Measurements from ENCODE around the gene PHACTR4.
A peak's percentile ranks its signal among the peaks of the same experiment; 100 is the strongest.
"Not testable (repeated sequence)": the region's sequence is repeated elsewhere in the genome, so short reads cannot be mapped to it uniquely, and the experiment has no call there.

Gene PHACTR4

GRCh38 chr1:28371010-28371377, 1.5 kb downstream of the PHACTR4 start:
- ChIA-PET CTCF (interaction anchor here (0.6 to 1.8 kb wide), 3 partner anchors 11 to 132 kb away, joined by 4 to 9 read pairs (median 6); no protein-coding TSS in a partner anchor), POLR2A (interaction anchor here (0.6 to 2.0 kb wide), 3 partner anchors 42 to 266 kb away, joined by 4 to 6 read pairs (median 5); partner anchors contain the start of gene MED18)
- no peak overlapping the region for H3K27ac ChIP-seq (ENCODE audit: extremely low read depth, low read depth, low read length)
- H3K4me1 ChIP-seq (ENCODE audit: control insufficient read depth, insufficient read depth, low read length): peaks cover 17% of the 10 kb centered on the region
- no peak overlapping the region for H3K4me3 ChIP-seq (ENCODE audit: low read depth, low read length)
- peaks cover 0 to 3% of the 10 kb centered on the region in 2 experiments; a peak in 1 of 3 replicates for H3K36me3 ChIP-seq (ENCODE audit: control insufficient read depth in 2 of 2, insufficient read depth in 1 of 2, low read length in 2 of 2)
- H3K9me3 ChIP-seq (ENCODE audit: control insufficient read depth, insufficient read depth, low read depth, low read length): no peaks in the 10 kb centered on the region
- TF ChIP-seq REST (tag by site-specific recombination; IDR thresholded peaks at IDR 0.05): peak; percentile 67
- no peak for TF ChIP-seq CTCF (tag by site-specific recombination; IDR thresholded peaks at IDR 0.05)
- TF ChIP-seq GLI2 (tag by site-specific recombination; IDR thresholded peaks at IDR 0.05; ENCODE audit: borderline replicate concordance, low read depth): no peak
- no peak for TF ChIP-seq ZNF704 (tag by site-specific recombination; IDR thresholded peaks at IDR 0.05)
- no peak for TF ChIP-seq ZBTB1 (tag by site-specific recombination; IDR thresholded peaks at IDR 0.05)
- no peak for TF ChIP-seq EGR2 (tag by site-specific recombination; IDR thresholded peaks at IDR 0.05; ENCODE audit: low read depth)
- TF ChIP-seq, protein P1, sequence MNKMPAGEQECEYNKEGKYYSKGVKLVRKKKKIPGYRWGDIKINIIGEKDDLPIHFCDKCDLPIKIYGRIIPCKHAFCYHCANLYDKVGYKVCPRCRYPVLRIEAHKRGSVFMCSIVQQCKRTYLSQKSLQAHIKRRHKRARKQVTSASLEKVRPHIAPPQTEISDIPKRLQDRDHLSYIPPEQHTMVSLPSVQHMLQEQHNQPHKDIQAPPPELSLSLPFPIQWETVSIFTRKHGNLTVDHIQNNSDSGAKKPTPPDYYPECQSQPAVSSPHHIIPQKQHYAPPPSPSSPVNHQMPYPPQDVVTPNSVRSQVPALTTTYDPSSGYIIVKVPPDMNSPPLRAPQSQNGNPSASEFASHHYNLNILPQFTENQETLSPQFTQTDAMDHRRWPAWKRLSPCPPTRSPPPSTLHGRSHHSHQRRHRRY (tag by site-specific recombination; IDR thresholded peaks at IDR 0.05): no peak

DNA sequence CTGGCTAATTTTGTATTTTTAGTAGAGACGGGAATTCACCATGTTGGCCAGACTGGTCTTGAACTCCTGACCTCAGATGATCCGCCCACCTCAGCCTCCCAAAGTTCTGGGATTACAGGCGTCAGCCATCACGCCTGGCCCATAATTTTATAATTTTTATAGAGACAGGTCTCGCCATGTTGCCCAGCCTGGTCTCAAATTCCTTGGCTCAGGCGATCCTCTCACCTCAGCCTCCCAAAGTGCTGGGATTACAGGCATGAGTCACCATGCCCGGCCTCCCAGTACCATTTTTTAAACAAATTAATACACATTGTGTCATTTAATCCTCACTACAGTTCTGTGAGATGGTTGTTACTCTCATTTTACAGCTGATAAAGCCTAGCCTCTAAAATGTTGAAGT, 3.9 kb downstream of the PHACTR4 start:
- not testable (repeated sequence) for H3K9me3 ChIP-seq (ENCODE audit: control insufficient read depth, insufficient read depth, low read depth, low read length); H3K27ac ChIP-seq (ENCODE audit: extremely low read depth, low read depth, low read length); H3K36me3 ChIP-seq (ENCODE audit: control insufficient read depth in 2 of 2, insufficient read depth in 1 of 2, low read length in 2 of 2); H3K4me3 ChIP-seq (ENCODE audit: low read depth, low read length)
- H3K4me1 ChIP-seq (ENCODE audit: control insufficient read depth, insufficient read depth, low read length): peaks cover 17% of the 10 kb centered on the region
- ChIA-PET POLR2A (interaction anchor here (0.9 to 1.0 kb wide), 2 partner anchors 270 to 363 kb away, joined by 3 read pairs; partner anchors contain the start of genes TAF12 and YTHDF2), CTCF (interaction anchor here (1.2 kb wide), 1 partner anchor 9 kb away, joined by 3 read pairs; no protein-coding TSS in a partner anchor)
- TF ChIP-seq ZNF664 (tag by site-specific recombination; IDR thresholded peaks at IDR 0.05) (peak; percentile 99), KLF17 (tag by site-specific recombination; IDR thresholded peaks at IDR 0.05) (peak; percentile 71), WT1 (tag by site-specific recombination; IDR thresholded peaks at IDR 0.05) (peak; percentile 91), PRDM6 (tag by site-specific recombination; IDR thresholded peaks at IDR 0.05) (peak; percentile 81), ZXDB (tag by site-specific recombination; IDR thresholded peaks at IDR 0.05) (peak; percentile 74), ZBTB44 (tag by site-specific recombination; IDR thresholded peaks at IDR 0.05) (0 out of 2 replicates have a peak, but pooled peaks have one; percentile 10), PATZ1 (tag by site-specific recombination; IDR thresholded peaks at IDR 0.05) (peak; percentile 53), GFI1B (tag by site-specific recombination; IDR thresholded peaks at IDR 0.05) (0 out of 2 replicates have a peak, but pooled peaks have one; percentile 12), IKZF3 (tag by site-specific recombination; IDR thresholded peaks at IDR 0.05) (peak; percentile 83)
- TF ChIP-seq, protein P2, sequence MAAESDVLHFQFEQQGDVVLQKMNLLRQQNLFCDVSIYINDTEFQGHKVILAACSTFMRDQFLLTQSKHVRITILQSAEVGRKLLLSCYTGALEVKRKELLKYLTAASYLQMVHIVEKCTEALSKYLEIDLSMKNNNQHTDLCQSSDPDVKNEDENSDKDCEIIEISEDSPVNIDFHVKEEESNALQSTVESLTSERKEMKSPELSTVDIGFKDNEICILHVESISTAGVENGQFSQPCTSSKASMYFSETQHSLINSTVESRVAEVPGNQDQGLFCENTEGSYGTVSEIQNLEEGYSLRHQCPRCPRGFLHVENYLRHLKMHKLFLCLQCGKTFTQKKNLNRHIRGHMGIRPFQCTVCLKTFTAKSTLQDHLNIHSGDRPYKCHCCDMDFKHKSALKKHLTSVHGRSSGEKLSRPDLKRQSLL (tag by site-specific recombination; IDR thresholded peaks at IDR 0.05): 0 out of 2 replicates have a peak, but pooled peaks have one; percentile 48

Data from HEK293 (cell line).